HepG2 (cell line): ENCODE data around the gene NFATC4. TPM values are rescaled to one million over a fixed set of nuclear protein-coding genes. Genes with fewer than 3 reads are reported as not detected.

Experiments
- AGO2 ChIP-seq: fragments of 200-400 bp; formaldehyde crosslinking; optimal IDR thresholded peaks from 2 replicates; pipeline ENCODE3; 2017; ENCODE audit warnings: mild to moderate bottlenecking, low read depth, low read length, moderate library complexity
- BRD4 ChIP-seq: sonication (generic); formaldehyde crosslinking; IDR thresholded peaks from 2 replicates; pipeline ENCODE4 v1.4.0; 2020; ENCODE audit warnings: missing genetic modification reagents
- GATAD2A ChIP-seq: IDR thresholded peaks from 2 replicates; pipeline ENCODE4 v1.6.1; 2016
- HHEX ChIP-seq: IDR thresholded peaks from 2 replicates; pipeline ENCODE4 v1.6.1; 2016; ENCODE audit warnings: control low read depth
- IKZF5 ChIP-seq: IDR thresholded peaks from 2 replicates; pipeline ENCODE4 v1.6.1; 2018; ENCODE audit warnings: missing genetic modification reagents, mild to moderate bottlenecking, missing compliant biosample characterization
- KAT8 ChIP-seq: IDR thresholded peaks from 2 replicates; pipeline ENCODE4 v1.6.1; 2016; ENCODE audit warnings: missing genetic modification reagents, missing compliant biosample characterization
- MEIS1 ChIP-seq: sonication (generic); formaldehyde crosslinking; IDR thresholded peaks from 2 replicates; pipeline ENCODE4 v1.9.0; 2021; ENCODE audit warnings: mild to moderate bottlenecking, missing genetic modification reagents, moderate library complexity, borderline replicate concordance
- NFIC ChIP-seq: IDR thresholded peaks from 2 replicates; pipeline ENCODE4 v1.6.1; 2012; ENCODE audit warnings: mild to moderate bottlenecking, low read length, inconsistent platforms
- RBFOX2 ChIP-seq: fragments of 200-400 bp; formaldehyde crosslinking; IDR thresholded peaks from 2 replicates; pipeline ENCODE4 v1.6.1; 2017; ENCODE audit warnings: low read depth, mild to moderate bottlenecking, low read length
- SP2 ChIP-seq: sonication (generic); formaldehyde crosslinking; IDR thresholded peaks from 2 replicates; pipeline ENCODE4 v1.5.1; 2020; ENCODE audit warnings: mild to moderate bottlenecking, missing genetic modification reagents
- TAF15 ChIP-seq: fragments of 200-400 bp; formaldehyde crosslinking; IDR thresholded peaks from one replicate; pipeline ENCODE4 v1.6.1; 2018; ENCODE audit warnings: mild to moderate bottlenecking, low read depth, low read length; ENCODE audit not compliant: poor library complexity, severe bottlenecking
- TBL1XR1 ChIP-seq: fragments of 150-350 bp; IDR thresholded peaks from 2 replicates; pipeline ENCODE4 v1.6.1; 2014; ENCODE audit warnings: borderline replicate concordance, low read length; ENCODE audit not compliant: partially characterized antibody
- TIGD3 ChIP-seq: sonication (generic); formaldehyde crosslinking; IDR thresholded peaks from 2 replicates; pipeline ENCODE4 v1.5.1; 2020; ENCODE audit warnings: mild to moderate bottlenecking, missing genetic modification reagents, borderline replicate concordance
- XRCC5 ChIP-seq: fragments of 200-400 bp; formaldehyde crosslinking; optimal IDR thresholded peaks from 2 replicates; pipeline ENCODE3; 2017; ENCODE audit warnings: mild to moderate bottlenecking, low read length
- ZFX ChIP-seq: sonication (generic); formaldehyde crosslinking; IDR thresholded peaks from 2 replicates; pipeline ENCODE4 v1.4.0; 2020; ENCODE audit warnings: mild to moderate bottlenecking, low read depth, missing genetic modification reagents, moderate library complexity
- ZNF143 ChIP-seq: sonication (generic); formaldehyde crosslinking; IDR thresholded peaks from 2 replicates; pipeline ENCODE4 v1.4.0; 2020; ENCODE audit warnings: missing genetic modification reagents
- ZNF33B ChIP-seq: sonication (generic); formaldehyde crosslinking; IDR thresholded peaks from 2 replicates; pipeline ENCODE4 v1.5.1; 2020; ENCODE audit warnings: mild to moderate bottlenecking, missing genetic modification reagents
- ZNF572 ChIP-seq: sonication (generic); formaldehyde crosslinking; IDR thresholded peaks from 2 replicates; pipeline ENCODE4 v1.5.1; 2020; ENCODE audit warnings: mild to moderate bottlenecking, missing genetic modification reagents
- ZNF713 ChIP-seq: sonication (generic); formaldehyde crosslinking; IDR thresholded peaks from 2 replicates; pipeline ENCODE4 v1.4.0; 2020; ENCODE audit warnings: mild to moderate bottlenecking, missing genetic modification reagents
- ZNF775 ChIP-seq: sonication (generic); formaldehyde crosslinking; IDR thresholded peaks from 2 replicates; pipeline ENCODE4 v1.4.0; 2020; ENCODE audit warnings: missing genetic modification reagents, mild to moderate bottlenecking, moderate library complexity, borderline replicate concordance
- ZNF792 ChIP-seq: IDR thresholded peaks from 2 replicates; pipeline ENCODE4 v1.6.1; 2016
- ZNF839 ChIP-seq: sonication (generic); formaldehyde crosslinking; IDR thresholded peaks from 2 replicates; pipeline ENCODE4 v1.4.0; 2020; ENCODE audit warnings: missing genetic modification reagents, mild to moderate bottlenecking, borderline replicate concordance
- ZNF891 ChIP-seq: sonication (generic); formaldehyde crosslinking; IDR thresholded peaks from 2 replicates; pipeline ENCODE4 v1.5.0; 2020; ENCODE audit warnings: mild to moderate bottlenecking, missing genetic modification reagents
- polyA plus RNA-seq, 8 experiments: library from polyadenylated mRNA; depleted of rRNA in 3 of 8; stranded (reverse) in 7 of 8; unstranded in 1 of 8; fragments of >200 nt; fragmentation: Illumina TruSeq in 4 of 8; extraction: Trizol in 4 of 8; gene quantifications; 2 replicates each; pipeline versions ENCODE4 v1.2.1 to v1.2.3, GENCODE V29; 2011 to 2016; ENCODE audit warnings: low read depth in 4 of 8, missing spikeins in 1 of 8, mixed read lengths in 1 of 8; ENCODE audit not compliant: insufficient read depth in 1 of 8
- total RNA-seq, 5 experiments: library from RNA; depleted of rRNA; stranded (reverse); fragments of >200 nt; fragmentation: Illumina TruSeq; extraction: Trizol; gene quantifications; 2 replicates each; pipeline ENCODE4 v1.2.3, GENCODE V29; 2016; ENCODE audit warnings: low read depth in 1 of 5
- TF ChIP-seq, protein P1 (sequence below): sonication (generic); formaldehyde crosslinking; IDR thresholded peaks from 2 replicates; pipeline ENCODE4 v1.4.0; 2020; ENCODE audit warnings: missing genetic modification reagents
- TF ChIP-seq, protein P2 (sequence below): sonication (generic); formaldehyde crosslinking; IDR thresholded peaks from 2 replicates; pipeline ENCODE4 v1.4.0; 2020; ENCODE audit warnings: missing genetic modification reagents, borderline replicate concordance

NFATC4 gene
- total and polyA plus RNA-seq, 2 of the 13 experiments (the other 11 are each of a cell fraction or from before 2014, with no cell fraction given), result 0.04 to 0.15 TPM

- TF ChIP-seq BRD4 (CRISPR knock-in tag), result no peak
- TF ChIP-seq, protein P1, sequence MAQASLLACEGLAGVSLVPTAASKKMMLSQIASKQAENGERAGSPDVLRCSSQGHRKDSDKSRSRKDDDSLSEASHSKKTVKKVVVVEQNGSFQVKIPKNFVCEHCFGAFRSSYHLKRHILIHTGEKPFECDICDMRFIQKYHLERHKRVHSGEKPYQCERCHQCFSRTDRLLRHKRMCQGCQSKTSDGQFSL (CRISPR knock-in tag), result peak; percentile 91
- TF ChIP-seq XRCC5, result peak; percentile 46
- no peak for TF ChIP-seq ZNF33B
- 0 out of 2 replicates have a peak, but pooled peaks have one; percentile 75 for TF ChIP-seq ZNF713
- peak; percentile 79 for TF ChIP-seq ZNF572 (CRISPR knock-in tag)
- no peak for TF ChIP-seq ZNF792 (CRISPR knock-in tag)
- peak; percentile 64; the same call in 1 of the 2 replicates for TF ChIP-seq GATAD2A (CRISPR knock-in tag)
- TF ChIP-seq ZNF839, result peak; percentile 64; the same call in 1 of the 2 replicates
- TF ChIP-seq TBL1XR1, result no peak
- no peak for TF ChIP-seq ZNF143 (CRISPR knock-in tag)
- TF ChIP-seq TAF15, result no peak
- TF ChIP-seq AGO2, result no peak
- peak; percentile 92 for TF ChIP-seq ZFX (CRISPR knock-in tag)
- TF ChIP-seq MEIS1 (CRISPR knock-in tag), result peak; percentile 86; the same call in 1 of the 2 replicates
- no peak for TF ChIP-seq HHEX (CRISPR knock-in tag)
- TF ChIP-seq KAT8 (CRISPR knock-in tag), result no peak; the same call in 1 of the 2 replicates
- TF ChIP-seq RBFOX2, result no peak
- peak; percentile 48; the same call in 1 of the 2 replicates for TF ChIP-seq ZNF775 (CRISPR knock-in tag)
- 0 out of 2 replicates have a peak, but pooled peaks have one; percentile 43 for TF ChIP-seq IKZF5
- TF ChIP-seq ZNF891 (CRISPR knock-in tag), result no peak
- TF ChIP-seq, protein P2, sequence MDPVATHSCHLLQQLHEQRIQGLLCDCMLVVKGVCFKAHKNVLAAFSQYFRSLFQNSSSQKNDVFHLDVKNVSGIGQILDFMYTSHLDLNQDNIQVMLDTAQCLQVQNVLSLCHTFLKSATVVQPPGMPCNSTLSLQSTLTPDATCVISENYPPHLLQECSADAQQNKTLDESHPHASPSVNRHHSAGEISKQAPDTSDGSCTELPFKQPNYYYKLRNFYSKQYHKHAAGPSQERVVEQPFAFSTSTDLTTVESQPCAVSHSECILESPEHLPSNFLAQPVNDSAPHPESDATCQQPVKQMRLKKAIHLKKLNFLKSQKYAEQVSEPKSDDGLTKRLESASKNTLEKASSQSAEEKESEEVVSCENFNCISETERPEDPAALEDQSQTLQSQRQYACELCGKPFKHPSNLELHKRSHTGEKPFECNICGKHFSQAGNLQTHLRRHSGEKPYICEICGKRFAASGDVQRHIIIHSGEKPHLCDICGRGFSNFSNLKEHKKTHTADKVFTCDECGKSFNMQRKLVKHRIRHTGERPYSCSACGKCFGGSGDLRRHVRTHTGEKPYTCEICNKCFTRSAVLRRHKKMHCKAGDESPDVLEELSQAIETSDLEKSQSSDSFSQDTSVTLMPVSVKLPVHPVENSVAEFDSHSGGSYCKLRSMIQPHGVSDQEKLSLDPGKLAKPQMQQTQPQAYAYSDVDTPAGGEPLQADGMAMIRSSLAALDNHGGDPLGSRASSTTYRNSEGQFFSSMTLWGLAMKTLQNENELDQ (CRISPR knock-in tag), result peak; percentile 83
- TF ChIP-seq TIGD3 (CRISPR knock-in tag), result peak; percentile 83
- TF ChIP-seq NFIC, result no peak
- TF ChIP-seq SP2 (CRISPR knock-in tag), result peak; percentile 5; the same call in 1 of the 2 replicates
Measured at GRCh38 chr14:24366721-24367513, 1.1 kb upstream of the NFATC4 start (continued).
